Fibroblast of lung (primary cell): ENCODE measurements around the gene ENOX1. TPM values are rescaled to one million over a fixed set of nuclear protein-coding genes. Genes with fewer than 3 reads are reported as not detected.

ENCODE experiments used
- DNase-seq, 2 donors: peaks; one replicate each; pipeline versions ENCODE4 v3.0.0 to v3.0.0-alpha.2; 2010; ENCODE audit warnings: low read depth in 2 of 2
- H2AFZ ChIP-seq: 2 replicates; pipeline ENCODE4 v1.5.1; 2012; ENCODE audit warnings: low read length, control low read depth, inconsistent platforms
- H3K27ac ChIP-seq: 2 replicates; pipeline ENCODE4 v1.5.1; 2011; ENCODE audit warnings: low read length, control low read depth; ENCODE audit not compliant: insufficient read depth
- H3K27me3 ChIP-seq: 2 replicates; pipeline ENCODE4 v1.5.1; 2011; ENCODE audit warnings: mild to moderate bottlenecking, low read length; ENCODE audit not compliant: control insufficient read depth, insufficient read depth
- H3K36me3 ChIP-seq: 2 replicates; pipeline ENCODE4 v1.5.1; 2011; ENCODE audit warnings: low read length; ENCODE audit not compliant: control insufficient read depth, insufficient read depth
- H3K4me1 ChIP-seq: 2 replicates; pipeline ENCODE4 v1.5.1; 2011; ENCODE audit warnings: low read length; ENCODE audit not compliant: control insufficient read depth, insufficient read depth; ENCODE audit errors: extremely low read depth
- H3K4me2 ChIP-seq: 2 replicates; pipeline ENCODE4 v1.5.1; 2011; ENCODE audit warnings: low read length, control low read depth; ENCODE audit not compliant: insufficient read depth; ENCODE audit errors: extremely low read depth
- H3K4me3 ChIP-seq, 4 experiments: fragments of 200-600 bp in 1 of 4; sonication (generic) in 1 of 4; replicated peaks in 1 of 4; 2 replicates each; pipeline ENCODE4 v1.5.1; 2011 to 2016; ENCODE audit warnings: low read length in 4 of 4, low read depth in 3 of 4, mild to moderate bottlenecking in 3 of 4, control low read depth in 2 of 4, inconsistent platforms in 1 of 4, mixed read lengths in 1 of 4; ENCODE audit not compliant: insufficient read depth in 1 of 4; ENCODE audit errors: control extremely low read depth in 1 of 4
- H3K79me2 ChIP-seq: 2 replicates; pipeline ENCODE4 v1.5.1; 2012; ENCODE audit warnings: mild to moderate bottlenecking, low read length, inconsistent platforms; ENCODE audit not compliant: control insufficient read depth, insufficient read depth
- H3K9ac ChIP-seq: 2 replicates; pipeline ENCODE4 v1.5.1; 2011; ENCODE audit warnings: mild to moderate bottlenecking, low read length, control low read depth; ENCODE audit not compliant: insufficient read depth
- H3K9me3 ChIP-seq: 2 replicates; pipeline ENCODE4 v1.5.1; 2012; ENCODE audit warnings: low read depth, low read length; ENCODE audit not compliant: control insufficient read depth, insufficient read depth
- H4K20me1 ChIP-seq: 2 replicates; pipeline ENCODE4 v1.5.1; 2011; ENCODE audit warnings: low read length; ENCODE audit not compliant: control insufficient read depth, insufficient read depth; ENCODE audit errors: extremely low read depth
- EZH2 ChIP-seq: IDR thresholded peaks from 2 replicates; pipeline ENCODE4 v1.5.1; 2012; ENCODE audit warnings: low read length, control low read depth, mild to moderate bottlenecking; ENCODE audit errors: missing control alignments
- polyA plus RNA-seq, 2 donors: library from polyadenylated mRNA; depleted of rRNA in 1 of 2; stranded (reverse) in 1 of 2; unstranded in 1 of 2; fragments of >200 nt; gene quantifications; 2 replicates each; pipeline ENCODE4 v1.2.1, GENCODE V29; 2011 to 2012; ENCODE audit warnings: missing spikeins in 1 of 2
- total RNA-seq: library from RNA; depleted of rRNA; stranded (reverse); fragments of >200 nt; gene quantifications from 2 replicates; pipeline ENCODE4 v1.2.1, GENCODE V29; 2014
- TF ChIP-seq, protein P1 (sequence below), 2 donors: IDR thresholded peaks in 1 of 2; conservative IDR thresholded peaks in 1 of 2; 1 replicate in 1 of 2; 2 replicates in 1 of 2; pipeline ENCODE4 v1.5.1; 2011 to 2012; ENCODE audit warnings: low read length in 2 of 2, control low read depth in 1 of 2, inconsistent platforms in 1 of 2, low read depth in 1 of 2, mild to moderate bottlenecking in 1 of 2

The ENOX1 gene
- total and polyA plus RNA-seq, 2 donors (not counting 1 experiment from before 2014, with no cell fraction given) = 3.5 to 7.6 TPM

DNA sequence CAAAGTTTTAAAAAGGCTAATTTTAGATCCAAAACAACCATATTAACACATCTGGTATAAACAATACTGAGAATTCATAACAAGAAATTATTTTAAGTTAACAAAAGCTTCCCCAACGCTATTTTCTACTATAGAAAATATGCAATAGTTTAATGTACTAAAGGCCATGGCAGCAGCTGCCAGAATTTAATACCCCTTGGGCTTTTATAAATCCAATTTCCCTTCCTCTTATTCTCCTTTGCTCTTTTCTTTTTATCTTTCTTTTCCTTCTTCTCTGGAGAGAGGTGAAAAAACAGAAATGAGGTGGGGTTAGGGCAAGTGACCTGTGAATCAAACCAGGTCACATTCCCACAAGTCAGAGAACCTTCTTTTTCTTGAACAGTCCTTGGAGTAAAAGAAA is 58.9 kb downstream of the ENOX1 start:
- Histone ChIP-seq H3K4me1 (peaks cover 7% of the 10 kb centered on the region), H3K36me3 (no peaks in the 10 kb centered on the region), H3K4me2 (no peak overlapping the region), H3K4me3 (no peak overlapping the region), H2AFZ (no peak overlapping the region), H3K9ac (no peak overlapping the region), H4K20me1 (no peaks in the 10 kb centered on the region), H3K79me2 (no peaks in the 10 kb centered on the region), H3K27me3 (no peaks in the 10 kb centered on the region), H3K9me3 (no peaks in the 10 kb centered on the region), H3K27ac (no peak overlapping the region)
- DNase-seq = no peak
- TF ChIP-seq, protein P1, sequence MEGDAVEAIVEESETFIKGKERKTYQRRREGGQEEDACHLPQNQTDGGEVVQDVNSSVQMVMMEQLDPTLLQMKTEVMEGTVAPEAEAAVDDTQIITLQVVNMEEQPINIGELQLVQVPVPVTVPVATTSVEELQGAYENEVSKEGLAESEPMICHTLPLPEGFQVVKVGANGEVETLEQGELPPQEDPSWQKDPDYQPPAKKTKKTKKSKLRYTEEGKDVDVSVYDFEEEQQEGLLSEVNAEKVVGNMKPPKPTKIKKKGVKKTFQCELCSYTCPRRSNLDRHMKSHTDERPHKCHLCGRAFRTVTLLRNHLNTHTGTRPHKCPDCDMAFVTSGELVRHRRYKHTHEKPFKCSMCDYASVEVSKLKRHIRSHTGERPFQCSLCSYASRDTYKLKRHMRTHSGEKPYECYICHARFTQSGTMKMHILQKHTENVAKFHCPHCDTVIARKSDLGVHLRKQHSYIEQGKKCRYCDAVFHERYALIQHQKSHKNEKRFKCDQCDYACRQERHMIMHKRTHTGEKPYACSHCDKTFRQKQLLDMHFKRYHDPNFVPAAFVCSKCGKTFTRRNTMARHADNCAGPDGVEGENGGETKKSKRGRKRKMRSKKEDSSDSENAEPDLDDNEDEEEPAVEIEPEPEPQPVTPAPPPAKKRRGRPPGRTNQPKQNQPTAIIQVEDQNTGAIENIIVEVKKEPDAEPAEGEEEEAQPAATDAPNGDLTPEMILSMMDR (conservative IDR thresholded peaks at IDR 0.05 in 1 of 2, IDR thresholded peaks at IDR 0.05 in 1 of 2; ENCODE audit: low read depth in 1 of 2, low read length in 2 of 2) = no peak
- no peak for TF ChIP-seq EZH2

DNA sequence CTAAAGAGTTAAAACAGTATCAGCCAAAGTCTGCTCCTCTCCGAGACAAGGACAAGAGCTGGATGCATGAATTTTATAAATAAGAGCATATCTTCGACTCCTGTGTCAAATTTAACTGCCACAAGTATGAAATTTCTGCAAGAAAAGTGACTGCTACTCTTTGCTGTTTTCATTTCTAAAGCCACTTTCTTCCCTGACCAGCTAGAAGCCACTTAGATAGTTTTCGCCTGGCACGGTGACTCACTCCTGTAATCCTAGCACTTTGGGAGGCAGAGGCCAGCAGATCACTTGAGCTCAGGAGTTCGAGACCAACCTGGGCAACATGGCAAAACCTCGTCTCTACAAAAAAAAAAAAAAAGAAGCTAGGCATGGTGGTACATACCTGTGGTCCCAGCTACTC is 61.3 kb downstream of the ENOX1 start:
- Histone ChIP-seq H3K4me3 (no peak overlapping the region), H3K9me3 (no peaks in the 10 kb centered on the region), H3K36me3 (no peaks in the 10 kb centered on the region), H3K9ac (no peak overlapping the region), H3K27me3 (no peaks in the 10 kb centered on the region), H4K20me1 (no peaks in the 10 kb centered on the region), H3K27ac (no peak overlapping the region), H2AFZ (no peak overlapping the region), H3K4me2 (no peak overlapping the region), H3K4me1 (peaks cover 5% of the 10 kb centered on the region), H3K79me2 (no peaks in the 10 kb centered on the region)
- TF ChIP-seq, protein P1 (conservative IDR thresholded peaks at IDR 0.05 in 1 of 2, IDR thresholded peaks at IDR 0.05 in 1 of 2; ENCODE audit: low read depth in 1 of 2, low read length in 2 of 2) = no peak
- TF ChIP-seq EZH2 = no peak
- DNase-seq = no peak

DNA sequence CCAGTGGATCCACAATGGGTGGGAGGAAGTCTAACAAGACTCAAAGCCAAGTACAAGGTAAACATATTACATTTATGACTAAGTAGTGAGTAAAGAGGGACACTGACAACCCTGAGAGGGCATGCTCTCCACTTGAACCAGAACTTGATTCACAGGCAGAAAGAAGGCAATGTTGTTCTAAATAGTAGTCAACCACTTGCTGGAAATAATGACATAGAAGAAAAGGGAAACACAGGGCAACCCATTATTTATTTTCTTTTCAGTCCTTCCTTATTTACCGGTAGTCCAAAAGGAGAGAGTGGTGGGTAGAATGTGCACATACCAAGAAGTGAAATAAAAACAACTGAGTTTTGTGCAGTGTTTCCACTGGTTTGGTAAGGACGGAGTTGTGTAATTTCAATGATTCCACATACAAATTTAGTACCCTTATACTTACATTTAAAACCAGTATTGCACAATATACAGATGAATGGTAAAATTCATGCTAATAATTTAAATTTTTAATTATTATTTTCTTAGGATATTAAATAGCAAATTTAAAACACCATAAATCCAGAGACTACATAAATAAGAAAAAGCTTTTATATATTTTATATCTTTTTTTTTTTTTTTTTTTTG is 65.9 kb downstream of the ENOX1 start:
- Histone ChIP-seq H3K27me3 (no peaks in the 10 kb centered on the region), H3K4me1 (no peaks in the 10 kb centered on the region), H3K79me2 (no peaks in the 10 kb centered on the region), H3K36me3 (no peaks in the 10 kb centered on the region), H2AFZ (no peak overlapping the region), H3K27ac (no peak overlapping the region), H3K9me3 (no peaks in the 10 kb centered on the region), H3K4me2 (no peak overlapping the region), H4K20me1 (no peaks in the 10 kb centered on the region), H3K9ac (no peak overlapping the region), H3K4me3 (no peak overlapping the region)
- TF ChIP-seq, protein P1 (conservative IDR thresholded peaks at IDR 0.05 in 1 of 2, IDR thresholded peaks at IDR 0.05 in 1 of 2; ENCODE audit: low read depth in 1 of 2, low read length in 2 of 2) = no peak
- TF ChIP-seq EZH2 = no peak
- peak in 1 of 2 donors; percentile 28 for DNase-seq
